ENCODE data around the gene UCN2. TPM values are rescaled to one million over a fixed set of nuclear protein-coding genes. Genes with fewer than 3 reads are reported as not detected.

UCN2 gene
- total RNA-seq, 4 donors from 2014 or later, result 1.7 TPM; not detected in 3

GRCh38 chr3:48560648-48561018 is 2.9 kb downstream of the UCN2 start:
- no peak for DNase-seq
- Histone ChIP-seq H3K27ac (peak overlapping the region in 2 of 4 donors; percentile 2 to 42), H3K36me3 (no peaks in the 10 kb centered on the region), H3K4me1 (peaks cover 5 to 35% (median 11%) of the 10 kb centered on the region in 4 donors), H3K27me3 (no peaks in the 10 kb centered on the region), H3K4me3 (peak overlapping the region in 2 of 4 donors; percentile 3 to 34), H3K9me3 (no peaks in the 10 kb centered on the region)
- TF ChIP-seq CTCF (IDR thresholded peaks at IDR 0.05) (no peak), POLR2A (IDR thresholded peaks at IDR 0.05) (no peak)

DNA sequence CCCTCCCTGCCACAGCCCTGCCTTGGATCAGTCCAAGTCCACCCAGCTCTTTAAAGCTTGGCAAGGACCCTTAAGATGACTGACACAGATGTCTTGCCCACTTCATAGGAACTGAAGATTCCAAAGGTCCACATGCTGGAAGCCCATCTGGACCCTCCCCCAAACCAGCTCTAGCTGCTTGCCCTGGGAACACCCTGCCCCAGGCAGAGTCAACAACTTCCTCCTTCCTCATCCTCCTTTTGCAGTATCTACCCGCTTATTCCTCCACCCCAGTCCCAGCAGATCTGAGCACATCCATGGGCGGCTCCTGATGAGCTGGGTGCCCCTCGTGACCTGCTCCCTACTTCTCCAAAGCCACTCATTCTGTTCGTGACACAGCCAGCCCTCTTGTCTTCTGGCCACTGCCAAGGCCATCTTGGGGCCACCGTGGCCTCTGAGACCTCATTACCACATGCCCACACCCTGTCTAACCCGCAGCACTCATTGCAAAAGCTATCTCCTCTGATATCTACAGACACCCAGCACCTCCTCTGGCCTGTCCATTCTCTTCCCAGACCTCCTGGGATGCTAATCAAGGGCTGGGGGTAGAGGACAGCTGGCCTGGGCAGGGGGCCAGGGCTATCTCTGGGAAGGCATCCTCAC is 5.0 kb downstream of the UCN2 start:
- peak overlapping the region in 3 of 4 donors; percentile 31 to 62 (median 57) for H3K27ac ChIP-seq

DNA sequence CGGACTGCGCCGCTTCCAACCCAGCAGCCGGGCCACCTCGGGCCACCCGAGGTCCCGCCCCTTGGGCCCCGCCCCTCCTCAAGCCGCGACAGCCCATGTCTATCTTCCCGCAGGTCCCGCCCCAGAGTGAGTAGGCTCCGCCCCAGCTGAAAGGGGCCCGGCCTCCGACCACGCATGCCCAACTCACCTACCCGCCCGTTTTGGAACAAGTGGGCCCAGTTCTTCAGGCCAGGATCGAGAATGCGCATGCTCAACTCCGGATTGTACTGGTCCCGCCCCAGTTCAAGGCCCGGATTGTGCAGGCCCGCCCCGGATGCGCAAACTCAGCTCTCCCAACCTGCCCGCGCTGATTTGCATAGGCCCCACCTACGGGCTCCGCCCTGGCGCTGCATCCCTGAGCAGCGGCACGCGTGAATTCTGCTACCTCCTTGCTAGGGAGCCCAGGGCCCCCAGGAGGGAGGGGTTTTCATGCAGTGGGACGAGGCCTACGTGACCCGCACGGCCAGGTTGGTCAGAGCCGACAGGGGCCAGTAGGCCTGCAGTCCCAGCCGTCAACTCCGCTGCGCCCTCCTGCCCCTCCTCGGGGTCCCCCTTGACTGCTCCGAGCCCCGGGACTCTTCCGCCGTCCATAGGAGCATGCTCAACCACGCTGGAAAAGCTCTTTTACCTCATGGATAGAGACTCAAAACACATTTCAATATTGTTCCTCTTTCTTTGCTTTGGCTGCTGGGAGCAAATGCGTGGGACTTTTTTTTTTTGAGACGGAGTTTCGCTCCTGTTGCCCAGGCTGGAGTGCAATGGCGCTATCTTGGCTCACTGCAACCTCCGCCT is 6.6 kb downstream of the UCN2 start, which contains the start of gene PFKFB4:
Gene PFKFB4, minus strand, starts transcription at position 8 of the 831 bp plus-strand sequence. CDS start 26 bp downstream, outside the sequence.
- H3K36me3 ChIP-seq, result no peaks in the 10 kb centered on the region
- no peaks in the 10 kb centered on the region for H3K9me3 ChIP-seq
- peak; percentile 98 to 100 (median 100) for DNase-seq
- H3K27me3 ChIP-seq, result no peaks in the 10 kb centered on the region
- peak within 1 kb of the TSS; percentile 53 to 86 (median 72) for H3K27ac ChIP-seq
- TF ChIP-seq CTCF (IDR thresholded peaks at IDR 0.05) (peak in 1 of 6 experiments; percentile 20), POLR2A (IDR thresholded peaks at IDR 0.05) (no peak)
- peak within 1 kb of the TSS; percentile 53 to 69 (median 62) for H3K4me3 ChIP-seq
- peaks cover 5 to 54% (median 11%) of the 10 kb centered on the region in 4 donors for H3K4me1 ChIP-seq

More for the DNA sequence above, 5.0 kb downstream of the UCN2 start:
- peak in 1 of 3 donors; percentile 59 for DNase-seq
- no peaks in the 10 kb centered on the region for H3K9me3 ChIP-seq
- no peak for TF ChIP-seq POLR2A (IDR thresholded peaks at IDR 0.05)
- no peak for TF ChIP-seq CTCF (IDR thresholded peaks at IDR 0.05)
- H3K36me3 ChIP-seq, result no peaks in the 10 kb centered on the region
- H3K4me3 ChIP-seq, result no peak overlapping the region
- H3K4me1 ChIP-seq, result peaks cover 5 to 40% (median 11%) of the 10 kb centered on the region in 4 donors
- no peaks in the 10 kb centered on the region for H3K27me3 ChIP-seq

DNA sequence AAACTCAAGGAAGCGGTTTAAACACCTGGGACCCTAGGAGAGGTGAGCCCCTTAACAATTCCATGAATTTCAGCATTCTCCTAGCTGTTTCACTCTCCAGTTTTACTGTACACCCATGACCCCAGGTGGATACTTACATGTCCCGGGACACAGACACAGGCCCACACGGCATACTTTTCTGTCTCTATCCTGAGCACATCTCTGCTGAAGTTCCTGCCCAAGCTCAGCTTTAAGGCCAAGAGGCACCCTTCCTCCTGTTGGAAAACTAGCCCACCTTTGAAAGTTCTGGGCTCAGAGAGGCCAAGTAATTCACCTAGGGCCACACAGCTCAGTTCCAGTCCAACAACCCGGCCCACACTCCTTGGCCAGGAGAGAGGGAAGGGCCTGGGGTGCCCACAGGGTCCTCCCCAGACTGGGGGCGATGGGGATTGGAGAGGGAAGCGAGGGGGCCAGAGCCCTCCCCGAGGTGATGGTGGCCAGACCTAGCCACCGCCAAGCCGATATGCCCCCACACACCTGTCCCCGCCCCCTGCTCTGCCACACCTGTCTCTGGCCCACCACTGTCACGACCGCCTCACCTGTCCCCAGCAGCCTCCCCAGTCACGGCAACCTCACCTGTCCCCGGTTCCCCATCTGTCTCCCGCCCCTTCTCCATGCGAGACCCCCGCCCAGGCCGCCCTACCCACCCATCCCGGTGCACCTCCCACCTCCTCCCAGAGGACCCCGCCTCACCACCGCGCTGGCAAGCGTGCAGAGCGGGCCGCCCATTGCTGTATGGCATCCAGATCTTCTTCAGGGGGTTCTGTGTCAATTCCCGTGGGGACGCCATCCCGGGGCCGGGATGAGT is 7.4 kb downstream of the UCN2 start:
- TF ChIP-seq POLR2A (IDR thresholded peaks at IDR 0.05) (peak; percentile 72 to 88), CTCF (IDR thresholded peaks at IDR 0.05) (no peak)
- H3K36me3 ChIP-seq, result no peaks in the 10 kb centered on the region
- H3K27ac ChIP-seq, result peak overlapping the region; percentile 53 to 86 (median 72)
- H3K4me1 ChIP-seq, result peaks cover 5 to 53% (median 11%) of the 10 kb centered on the region in 4 donors
- no peaks in the 10 kb centered on the region for H3K27me3 ChIP-seq
- no peak for DNase-seq
- no peaks in the 10 kb centered on the region for H3K9me3 ChIP-seq
- peak overlapping the region; percentile 38 to 69 (median 62) for H3K4me3 ChIP-seq
